ENCODE results near the gene BLID. TPM values are rescaled to one million over a fixed set of nuclear protein-coding genes. Genes with fewer than 3 reads are reported as not detected.

BLID gene
- total and polyA plus RNA-seq, 5 donors: 0.57 to 2.4 (median 1.7) TPM

GRCh38 chr11:122096272-122097112, 19.5 kb downstream of the BLID start:
- H3K4me3 ChIP-seq (ENCODE audit: low read length): peak overlapping the region; percentile 25

GRCh38 chr11:122095681-122096262, 20.2 kb downstream of the BLID start:
- DNase-seq (no peak), ATAC-seq (no peak)
- 77% methylated on average over 12 of the region's 12 CpGs for WGBS
- Histone ChIP-seq H3K4me3 (ENCODE audit: low read length) (peak overlapping the region; percentile 25), H3K4me1 (ENCODE audit: control insufficient read depth, insufficient read depth, low read length) (peaks cover 3% of the 10 kb centered on the region), H3K9me3 (ENCODE audit: control insufficient read depth, low read length) (no peaks in the 10 kb centered on the region), H3K27ac (ENCODE audit: low read length) (peak overlapping the region; percentile 17), H3K27me3 (ENCODE audit: control insufficient read depth, insufficient read depth) (no peaks in the 10 kb centered on the region)
- intact Hi-C loops (cut with DNase I): loop anchor here in 1 of 4 donors (5.0 to 10.0 kb wide), 2 partner anchors 61 to 433 kb away; no protein-coding TSS in a partner anchor

More at GRCh38 chr11:122096272-122097112, 19.5 kb downstream of the BLID start:
- H3K4me1 ChIP-seq (ENCODE audit: control insufficient read depth, insufficient read depth, low read length): peaks cover 3% of the 10 kb centered on the region
- DNase-seq: no peak
- H3K9me3 ChIP-seq (ENCODE audit: control insufficient read depth, low read length): no peaks in the 10 kb centered on the region
- 73% methylated on average over 12 of the region's 12 CpGs for WGBS
- ATAC-seq: no peak
- H3K27me3 ChIP-seq (ENCODE audit: control insufficient read depth, insufficient read depth): no peaks in the 10 kb centered on the region
- intact Hi-C loops (cut with DNase I): loop anchor here in 1 of 4 donors (5.0 to 10.0 kb wide), 2 partner anchors 62 to 434 kb away; no protein-coding TSS in a partner anchor
- no peak overlapping the region for H3K27ac ChIP-seq (ENCODE audit: low read length)

GRCh38 chr11:122094836-122095235, 21.2 kb downstream of the BLID start:
- Histone ChIP-seq H3K27me3 (ENCODE audit: control insufficient read depth, insufficient read depth) (no peaks in the 10 kb centered on the region), H3K9me3 (ENCODE audit: control insufficient read depth, low read length) (no peaks in the 10 kb centered on the region), H3K4me1 (ENCODE audit: control insufficient read depth, insufficient read depth, low read length) (peaks cover 3% of the 10 kb centered on the region), H3K4me3 (ENCODE audit: low read length) (no peak overlapping the region), H3K27ac (ENCODE audit: low read length) (no peak overlapping the region)
- ATAC-seq (no peak), DNase-seq (no peak)
- intact Hi-C loops (cut with DNase I): loop anchor here in 1 of 4 donors (5.0 to 10.0 kb wide), 2 partner anchors 60 to 433 kb away; no protein-coding TSS in a partner anchor
- WGBS: 77% methylated on average over 4 of the region's 4 CpGs

GRCh38 chr11:122093731-122094275, 22.2 kb downstream of the BLID start:
- ATAC-seq (no peak), DNase-seq (no peak)
- intact Hi-C loops (cut with DNase I): loop anchor here in 1 of 4 donors (10.0 kb wide), 1 partner anchor 59 kb away; no protein-coding TSS in a partner anchor
- no peak overlapping the region for H3K4me3 ChIP-seq (ENCODE audit: low read length)
- peak overlapping the region; percentile 12 for H3K27ac ChIP-seq (ENCODE audit: low read length)
- H3K4me1 ChIP-seq (ENCODE audit: control insufficient read depth, insufficient read depth, low read length): peaks cover 3% of the 10 kb centered on the region
- 77% methylated on average over 5 of the region's 5 CpGs for WGBS
- H3K9me3 ChIP-seq (ENCODE audit: control insufficient read depth, low read length): no peaks in the 10 kb centered on the region
- no peaks in the 10 kb centered on the region for H3K27me3 ChIP-seq (ENCODE audit: control insufficient read depth, insufficient read depth)

GRCh38 chr11:122091835-122092234, 24.2 kb downstream of the BLID start:
- WGBS: 100% methylated on average over 1 of the region's 1 CpG
- no peak overlapping the region for H3K4me3 ChIP-seq (ENCODE audit: low read length)
- H3K9me3 ChIP-seq (ENCODE audit: control insufficient read depth, low read length): no peaks in the 10 kb centered on the region
- no peaks in the 10 kb centered on the region for H3K27me3 ChIP-seq (ENCODE audit: control insufficient read depth, insufficient read depth)
- H3K4me1 ChIP-seq (ENCODE audit: control insufficient read depth, insufficient read depth, low read length): peaks cover 7% of the 10 kb centered on the region
- ATAC-seq (no peak), DNase-seq (no peak)
- H3K27ac ChIP-seq (ENCODE audit: low read length): no peak overlapping the region
- intact Hi-C loops (cut with DNase I): loop anchor here in 1 of 4 donors (10.0 kb wide), 1 partner anchor 57 kb away; no protein-coding TSS in a partner anchor

GRCh38 chr11:122089111-122089510, 26.9 kb downstream of the BLID start:
- Histone ChIP-seq H3K27ac (ENCODE audit: low read length) (no peak overlapping the region), H3K4me3 (ENCODE audit: low read length) (no peak overlapping the region), H3K9me3 (ENCODE audit: control insufficient read depth, low read length) (no peaks in the 10 kb centered on the region), H3K4me1 (ENCODE audit: control insufficient read depth, insufficient read depth, low read length) (peaks cover 7% of the 10 kb centered on the region), H3K27me3 (ENCODE audit: control insufficient read depth, insufficient read depth) (no peaks in the 10 kb centered on the region)
- intact Hi-C loops (cut with DNase I): no loop called here
- ATAC-seq: peak in 1 of 2 donors; percentile 55
- DNase-seq: no peak
- 22% methylated on average over 1 of the region's 1 CpG for WGBS

GRCh38 chr11:122085712-122086111, 30.3 kb downstream of the BLID start:
- no peak overlapping the region for H3K4me3 ChIP-seq (ENCODE audit: low read length)
- intact Hi-C loops (cut with DNase I): no loop called here
- H3K9me3 ChIP-seq (ENCODE audit: control insufficient read depth, low read length): no peaks in the 10 kb centered on the region
- WGBS: 54% methylated on average over 3 of the region's 3 CpGs
- peaks cover 3% of the 10 kb centered on the region for H3K4me1 ChIP-seq (ENCODE audit: control insufficient read depth, insufficient read depth, low read length)
- H3K27me3 ChIP-seq (ENCODE audit: control insufficient read depth, insufficient read depth): no peaks in the 10 kb centered on the region
- ATAC-seq: no peak
- no peak overlapping the region for H3K27ac ChIP-seq (ENCODE audit: low read length)
- no peak for DNase-seq

GRCh38 chr11:122085264-122085663, 30.8 kb downstream of the BLID start:
- peak; percentile 61 to 71 for ATAC-seq
- WGBS: 22% methylated on average over 1 of the region's 1 CpG
- Histone ChIP-seq H3K4me3 (ENCODE audit: low read length) (no peak overlapping the region), H3K27me3 (ENCODE audit: control insufficient read depth, insufficient read depth) (no peaks in the 10 kb centered on the region), H3K9me3 (ENCODE audit: control insufficient read depth, low read length) (no peaks in the 10 kb centered on the region), H3K27ac (ENCODE audit: low read length) (no peak overlapping the region), H3K4me1 (ENCODE audit: control insufficient read depth, insufficient read depth, low read length) (peaks cover 3% of the 10 kb centered on the region)
- intact Hi-C loops (cut with DNase I): no loop called here
- DNase-seq: no peak

GRCh38 chr11:122082205-122082604, 33.8 kb downstream of the BLID start:
- Histone ChIP-seq H3K4me1 (ENCODE audit: control insufficient read depth, insufficient read depth, low read length) (no peaks in the 10 kb centered on the region), H3K27me3 (ENCODE audit: control insufficient read depth, insufficient read depth) (no peaks in the 10 kb centered on the region), H3K9me3 (ENCODE audit: control insufficient read depth, low read length) (no peaks in the 10 kb centered on the region), H3K27ac (ENCODE audit: low read length) (no peak overlapping the region), H3K4me3 (ENCODE audit: low read length) (no peak overlapping the region)
- ATAC-seq (no peak), DNase-seq (no peak)
- 94% methylated on average over 2 of the region's 2 CpGs for WGBS
- intact Hi-C loops (cut with DNase I): no loop called here

GRCh38 chr11:122081073-122081472, 34.9 kb downstream of the BLID start:
- Histone ChIP-seq H3K27me3 (ENCODE audit: control insufficient read depth, insufficient read depth) (no peaks in the 10 kb centered on the region), H3K4me3 (ENCODE audit: low read length) (no peak overlapping the region), H3K4me1 (ENCODE audit: control insufficient read depth, insufficient read depth, low read length) (peaks cover 2% of the 10 kb centered on the region), H3K9me3 (ENCODE audit: control insufficient read depth, low read length) (no peaks in the 10 kb centered on the region), H3K27ac (ENCODE audit: low read length) (no peak overlapping the region)
- no peak for DNase-seq
- intact Hi-C loops (cut with DNase I): no loop called here
- ATAC-seq: no peak

- DNase-seq (no peak), ATAC-seq (no peak)
- no peak overlapping the region for H3K27ac ChIP-seq (ENCODE audit: low read length)
- WGBS: 81% methylated on average over 1 of the region's 1 CpG
- H3K4me1 ChIP-seq (ENCODE audit: control insufficient read depth, insufficient read depth, low read length): peaks cover 4% of the 10 kb centered on the region
- H3K9me3 ChIP-seq (ENCODE audit: control insufficient read depth, low read length): no peaks in the 10 kb centered on the region
- H3K27me3 ChIP-seq (ENCODE audit: control insufficient read depth, insufficient read depth): no peaks in the 10 kb centered on the region
- H3K4me3 ChIP-seq (ENCODE audit: low read length): no peak overlapping the region
- intact Hi-C loops (cut with DNase I): no loop called here
Observed at GRCh38 chr11:122077459-122077858, 38.6 kb downstream of the BLID start.

Data from right cardiac atrium (tissue), 5 donors.